ENCODE results near the gene CSRNP3.

CSRNP3 gene

GRCh38 chr2:165725421-165725820 is 255.9 kb downstream of the CSRNP3 start:
- no peaks in the 10 kb centered on the region for H3K27me3 ChIP-seq (replicated peaks in 2 of 5; ENCODE audit: control insufficient read depth in 4 of 5, insufficient read depth in 5 of 5, low read length in 4 of 5)
- H3K27ac ChIP-seq (ENCODE audit: insufficient read depth in 1 of 2, low read depth in 1 of 2, low read length in 2 of 2, poor library complexity in 1 of 2, severe bottlenecking in 2 of 2), result no peak overlapping the region
- no peaks in the 10 kb centered on the region for H3K36me3 ChIP-seq (ENCODE audit: control insufficient read depth in 4 of 4, insufficient read depth in 4 of 4, low read length in 3 of 4)
- CTCF ChIA-PET, result no interaction called here
- H3K4me1 ChIP-seq (ENCODE audit: control extremely low read depth in 1 of 4, control insufficient read depth in 4 of 4, insufficient read depth in 4 of 4, low read length in 3 of 4), result no peaks in the 10 kb centered on the region
- POLR2A ChIA-PET, result no interaction called here
- H3K9me3 ChIP-seq (ENCODE audit: control extremely low read depth in 1 of 5, control insufficient read depth in 4 of 5, insufficient read depth in 2 of 5, low read depth in 1 of 5, low read length in 4 of 5), result no peaks in the 10 kb centered on the region
- H3K4me3 ChIP-seq (ENCODE audit: control insufficient read depth in 1 of 7, extremely low read depth in 1 of 7, insufficient read depth in 4 of 7, low read depth in 2 of 7, low read length in 6 of 7), result no peak overlapping the region
- no peak for DNase-seq

All from common myeloid progenitor, CD34-positive (primary cell).